HFFc6 (cell line): ENCODE data around the gene USP47. TPM values are rescaled to one million over a fixed set of nuclear protein-coding genes. Genes with fewer than 3 reads are reported as not detected.

ENCODE experiments used
- DNase-seq: peaks from one replicate; pipeline ENCODE4 v3.0.0-alpha.2; 2018
- H3K27ac Mint-ChIP-seq: 2 replicates; pipeline ENCODE4 v1.8.0; 2020; ENCODE audit warnings: mild to moderate bottlenecking, mixed read lengths
- H3K27me3 Mint-ChIP-seq: 2 replicates; pipeline ENCODE4 v1.8.0; 2021; ENCODE audit warnings: mild to moderate bottlenecking, moderate library complexity, mixed read lengths; ENCODE audit not compliant: insufficient read depth
- H3K36me3 Mint-ChIP-seq: 2 replicates; pipeline ENCODE4 v1.8.0; 2021; ENCODE audit warnings: low read depth, mixed read lengths
- H3K4me1 Mint-ChIP-seq: 2 replicates; pipeline ENCODE4 v1.8.0; 2020; ENCODE audit warnings: low read depth, mixed read lengths
- H3K4me3 Mint-ChIP-seq: 2 replicates; pipeline ENCODE4 v1.8.0; 2020; ENCODE audit warnings: mild to moderate bottlenecking, moderate library complexity, mixed read lengths
- H3K9me3 Mint-ChIP-seq: 2 replicates; pipeline ENCODE4 v1.8.0; 2020; ENCODE audit warnings: mild to moderate bottlenecking, mixed read lengths
- total RNA-seq, 6 experiments: library from RNA; stranded (reverse); fragmentation: NEBNext Ultra II Directional; extraction: Animal tissue kit (Norgen Biotek cat#: 25700); gene quantifications; 2 replicates in 1 of 6; 3 replicates in 5 of 6; pipeline ENCODE4 v1.2.3, GENCODE V29; 2021
- TF ChIP-seq, protein P1 (sequence below): fragments of 200-600 bp; sonication (generic); IDR thresholded peaks from 2 replicates; pipeline ENCODE4 v1.5.0; 2021; ENCODE audit warnings: antibody characterized with exemption, mild to moderate bottlenecking

The USP47 gene
- total RNA-seq, 6 experiments from 2014 or later, result 33.6 to 38.7 (median 35.1) TPM

DNA sequence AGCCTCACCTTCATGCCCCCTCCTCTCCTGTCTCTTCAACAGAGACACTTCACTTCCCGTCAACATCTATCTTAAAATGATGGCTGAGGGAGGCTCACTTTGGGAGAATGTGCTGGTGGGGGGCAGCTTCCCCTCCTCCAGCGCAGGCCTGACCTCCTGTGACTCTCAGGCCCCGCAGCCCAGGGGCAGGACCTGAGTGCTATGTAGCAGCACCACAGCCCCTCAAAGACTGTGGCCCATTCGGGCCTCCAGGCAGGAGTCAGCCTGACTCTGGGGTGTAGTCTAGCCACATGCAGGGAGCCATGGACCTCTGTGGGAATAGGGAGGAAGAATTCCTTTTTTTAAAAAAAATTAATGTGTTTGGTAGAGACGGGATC lies 123.0 kb downstream of the USP47 start:
- H3K27ac Mint-ChIP-seq, result no peak overlapping the region
- no peaks in the 10 kb centered on the region for H3K9me3 Mint-ChIP-seq
- no peak for DNase-seq
- peaks cover 73% of the 10 kb centered on the region for H3K36me3 Mint-ChIP-seq
- H3K4me1 Mint-ChIP-seq, result peaks cover 53% of the 10 kb centered on the region
- peaks cover 21% of the 10 kb centered on the region for H3K27me3 Mint-ChIP-seq
- TF ChIP-seq, protein P1, sequence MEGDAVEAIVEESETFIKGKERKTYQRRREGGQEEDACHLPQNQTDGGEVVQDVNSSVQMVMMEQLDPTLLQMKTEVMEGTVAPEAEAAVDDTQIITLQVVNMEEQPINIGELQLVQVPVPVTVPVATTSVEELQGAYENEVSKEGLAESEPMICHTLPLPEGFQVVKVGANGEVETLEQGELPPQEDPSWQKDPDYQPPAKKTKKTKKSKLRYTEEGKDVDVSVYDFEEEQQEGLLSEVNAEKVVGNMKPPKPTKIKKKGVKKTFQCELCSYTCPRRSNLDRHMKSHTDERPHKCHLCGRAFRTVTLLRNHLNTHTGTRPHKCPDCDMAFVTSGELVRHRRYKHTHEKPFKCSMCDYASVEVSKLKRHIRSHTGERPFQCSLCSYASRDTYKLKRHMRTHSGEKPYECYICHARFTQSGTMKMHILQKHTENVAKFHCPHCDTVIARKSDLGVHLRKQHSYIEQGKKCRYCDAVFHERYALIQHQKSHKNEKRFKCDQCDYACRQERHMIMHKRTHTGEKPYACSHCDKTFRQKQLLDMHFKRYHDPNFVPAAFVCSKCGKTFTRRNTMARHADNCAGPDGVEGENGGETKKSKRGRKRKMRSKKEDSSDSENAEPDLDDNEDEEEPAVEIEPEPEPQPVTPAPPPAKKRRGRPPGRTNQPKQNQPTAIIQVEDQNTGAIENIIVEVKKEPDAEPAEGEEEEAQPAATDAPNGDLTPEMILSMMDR, result no peak
- H3K4me3 Mint-ChIP-seq, result no peak overlapping the region

DNA sequence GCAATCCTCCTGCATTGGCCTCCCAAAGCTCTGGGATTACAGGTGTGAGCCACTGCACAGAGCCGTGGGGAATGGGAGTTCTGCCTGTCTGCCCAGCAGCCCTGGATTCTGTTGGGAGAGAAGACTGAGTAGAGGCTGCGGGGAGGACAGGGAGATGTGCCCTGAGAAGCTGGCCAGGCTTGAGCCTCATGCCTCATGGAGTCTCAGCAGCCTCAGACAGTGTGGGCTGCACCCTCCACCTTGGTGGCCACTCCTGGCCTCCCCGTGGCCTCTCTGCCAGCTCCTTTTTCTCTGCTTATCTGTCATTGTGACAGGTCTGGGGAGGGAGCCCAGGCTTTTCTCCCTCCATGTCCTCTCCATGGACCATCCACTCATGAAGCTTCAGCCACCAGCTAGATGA lies 123.4 kb downstream of the USP47 start:
- Mint-ChIP-seq H3K4me1 (peaks cover 53% of the 10 kb centered on the region), H3K27ac (peak overlapping the region; percentile 8; the same call in 1 of the 2 replicates), H3K4me3 (no peak overlapping the region), H3K27me3 (peaks cover 23% of the 10 kb centered on the region), H3K36me3 (peaks cover 73% of the 10 kb centered on the region), H3K9me3 (no peaks in the 10 kb centered on the region)
- DNase-seq, result no peak
- TF ChIP-seq, protein P1, result no peak

DNA sequence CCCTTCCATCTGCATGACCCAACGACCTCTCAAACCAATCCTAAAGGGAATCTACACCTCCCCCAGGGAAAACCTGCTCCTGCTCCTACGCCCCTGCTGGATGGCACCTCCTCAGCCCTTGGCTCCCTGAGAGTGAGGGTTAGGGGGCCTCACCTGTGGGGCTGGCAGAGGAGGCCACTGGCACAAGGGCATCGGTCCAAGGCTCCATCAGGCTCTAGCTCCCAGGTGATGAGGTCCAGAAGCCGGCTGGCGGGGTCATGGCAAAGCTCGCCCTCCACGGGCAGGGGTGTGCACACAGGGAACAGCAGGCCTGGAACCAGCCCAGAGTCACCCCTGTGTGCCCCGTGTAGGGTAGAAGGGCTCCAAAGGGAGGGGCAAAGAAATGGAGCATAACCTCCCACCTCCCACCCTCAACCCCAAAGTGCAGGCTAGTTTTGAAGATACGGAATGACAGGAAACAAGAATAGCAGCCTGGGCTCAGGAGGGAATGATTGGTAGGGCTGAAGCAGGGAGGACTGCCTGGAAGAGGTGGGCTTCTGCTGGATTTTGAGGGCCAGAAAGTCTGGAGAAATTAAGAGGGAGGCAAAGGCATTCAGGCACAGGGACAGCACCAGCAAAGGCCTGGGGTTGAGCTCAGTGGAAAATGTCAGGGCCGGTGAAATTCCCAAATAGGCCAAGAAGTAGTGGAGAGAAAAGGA lies 124.0 kb downstream of the USP47 start:
- TF ChIP-seq, protein P1, result no peak
- Mint-ChIP-seq H3K27me3 (peaks cover 22% of the 10 kb centered on the region), H3K4me3 (no peak overlapping the region), H3K9me3 (no peaks in the 10 kb centered on the region), H3K4me1 (peaks cover 52% of the 10 kb centered on the region), H3K36me3 (peaks cover 73% of the 10 kb centered on the region), H3K27ac (peak overlapping the region; percentile 8; the same call in 1 of the 2 replicates)
- DNase-seq, result no peak

DNA sequence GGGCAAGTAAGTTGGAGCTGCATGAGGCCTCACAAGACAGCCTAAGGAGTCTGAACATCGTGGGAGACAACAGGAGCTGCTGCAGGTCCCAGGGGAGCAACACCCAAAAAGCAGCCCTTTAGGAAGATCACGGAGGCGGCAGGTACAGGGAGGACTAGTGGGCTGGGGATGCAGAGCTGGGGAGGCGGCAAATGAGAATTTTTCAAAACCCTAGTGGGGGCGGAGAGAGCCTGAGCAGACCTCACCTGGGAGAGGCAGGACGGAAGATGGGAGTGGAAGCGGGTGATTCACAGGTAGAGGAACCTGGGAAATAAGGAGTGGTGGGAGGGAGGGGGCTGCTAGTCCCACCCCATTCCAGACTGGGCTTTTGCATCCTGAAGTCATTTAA lies 124.6 kb downstream of the USP47 start:
- H3K4me3 Mint-ChIP-seq, result no peak overlapping the region
- H3K9me3 Mint-ChIP-seq, result no peaks in the 10 kb centered on the region
- peaks cover 22% of the 10 kb centered on the region for H3K27me3 Mint-ChIP-seq
- peaks cover 49% of the 10 kb centered on the region for H3K4me1 Mint-ChIP-seq
- H3K27ac Mint-ChIP-seq, result no peak overlapping the region
- TF ChIP-seq, protein P1, result no peak
- H3K36me3 Mint-ChIP-seq, result peaks cover 70% of the 10 kb centered on the region
- DNase-seq, result no peak

DNA sequence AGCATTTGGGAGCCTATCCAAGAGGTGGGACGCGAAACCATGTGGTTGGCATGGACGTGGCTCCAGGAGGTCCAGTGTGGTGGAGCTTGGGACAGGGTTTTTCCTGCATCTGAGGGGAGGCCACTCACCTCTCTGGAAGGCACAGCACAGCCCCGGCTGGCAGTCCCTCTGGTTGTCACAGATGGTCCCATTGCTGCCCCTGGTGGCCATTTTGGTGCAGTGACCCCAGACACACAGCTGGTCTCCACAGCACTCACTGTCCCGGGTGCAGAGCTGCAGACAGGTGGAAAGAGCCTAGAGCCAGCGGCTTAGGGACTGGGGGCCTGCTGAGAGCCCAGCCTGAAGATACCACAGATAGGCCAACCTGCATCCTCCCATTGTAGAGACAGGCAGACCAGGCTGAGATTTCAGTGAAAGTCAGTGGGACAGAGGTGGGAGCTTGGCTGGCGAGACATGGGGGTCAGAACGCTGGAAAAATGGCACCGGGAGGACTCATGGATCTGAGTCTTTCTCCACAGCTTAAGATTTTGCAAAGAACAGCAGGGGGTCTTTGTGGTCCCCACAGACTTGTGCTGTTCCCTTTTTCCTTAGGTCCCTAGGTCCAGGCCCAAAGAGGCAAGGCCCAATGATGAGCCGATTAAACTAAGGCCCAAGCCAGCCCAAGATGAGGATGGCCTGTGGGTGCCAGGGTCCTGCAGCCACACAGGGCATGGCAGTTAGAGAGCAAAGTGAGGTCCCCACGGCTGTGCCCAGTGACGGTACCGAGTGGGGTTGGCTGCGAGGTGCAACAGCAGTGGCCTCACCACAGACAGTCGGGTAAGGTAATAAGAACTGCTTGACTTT lies 125.3 kb downstream of the USP47 start:
- peaks cover 69% of the 10 kb centered on the region for H3K36me3 Mint-ChIP-seq
- peak overlapping the region; percentile 56 for H3K27ac Mint-ChIP-seq
- TF ChIP-seq, protein P1, result peak; percentile 86
- no peak overlapping the region for H3K4me3 Mint-ChIP-seq
- peaks cover 18% of the 10 kb centered on the region for H3K27me3 Mint-ChIP-seq
- H3K9me3 Mint-ChIP-seq, result no peaks in the 10 kb centered on the region
- H3K4me1 Mint-ChIP-seq, result peaks cover 51% of the 10 kb centered on the region
- DNase-seq, result peak; percentile 52
